Prostate gland (tissue), 2 donors: ENCODE measurements around the gene LBH. TPM values are rescaled to one million over a fixed set of nuclear protein-coding genes. Genes with fewer than 3 reads are reported as not detected.
A peak's percentile ranks its signal among the peaks of the same experiment; 100 is the strongest.

Experiments
- DNase-seq: peaks from one replicate; pipeline ENCODE4 v3.0.0-alpha.2; 2019; ENCODE audit warnings: low spot score
- H3K27ac ChIP-seq, 2 donors: fragments of 200-600 bp; sonication (generic); 2 replicates each; pipeline ENCODE4 v1.5.1; 2017 to 2019
- H3K27me3 ChIP-seq: fragments of 200-600 bp; sonication (generic); replicated peaks from 2 replicates; pipeline ENCODE4 v1.5.1; 2019; ENCODE audit not compliant: insufficient read depth
- H3K36me3 ChIP-seq, 2 donors: fragments of 200-600 bp; sonication (generic); 1 replicate in 1 of 2; 2 replicates in 1 of 2; pipeline versions ENCODE4 v1.5.1 to v1.8.1; 2017 to 2019
- H3K4me1 ChIP-seq: fragments of 200-600 bp; sonication (generic); replicated peaks from 2 replicates; pipeline ENCODE4 v1.5.1; 2019
- H3K4me3 ChIP-seq, 2 donors: fragments of 200-600 bp; sonication (generic); 2 replicates each; pipeline ENCODE4 v1.5.1; 2017 to 2019
- H3K9me3 ChIP-seq: fragments of 200-600 bp; sonication (generic); 2 replicates; pipeline ENCODE4 v1.5.1; 2017
- CTCF ChIP-seq, 4 experiments: fragments of 200-600 bp in 2 of 4; fragments of 450-650 bp in 2 of 4; sonication (generic) in 2 of 4; IDR thresholded peaks; 1 replicate in 3 of 4; 2 replicates in 1 of 4; pipeline ENCODE4 v1.5.1; 2016 to 2019; ENCODE audit warnings: antibody characterized with exemption in 4 of 4, mild to moderate bottlenecking in 2 of 4, moderate library complexity in 2 of 4
- POLR2A ChIP-seq: fragments of 450-650 bp; IDR thresholded peaks from one replicate; pipeline ENCODE4 v1.6.1; 2016; ENCODE audit warnings: antibody characterized with exemption, mild to moderate bottlenecking
- POLR2AphosphoS5 ChIP-seq: sonication (generic); formaldehyde crosslinking; IDR thresholded peaks from one replicate; pipeline ENCODE4 v1.6.1; 2017; ENCODE audit warnings: antibody characterized with exemption
- WGBS: methylation state at CpG from one replicate; pipeline ENCODE4 v1.1.5; 2018; 5-methylcytosine and 5-hydroxymethylcytosine counted together
- intact Hi-C: fragments of 100-400 bp; cut with DNase I; formaldehyde crosslinking; loops from one replicate; pipeline ENCODE4 v1.14.2; 2022
- total RNA-seq, 2 donors: library from RNA; depleted of rRNA; stranded (reverse); fragments of >200 nt; gene quantifications; one replicate each; pipeline ENCODE4 v1.1.0, GENCODE V29; 2016

The LBH gene
- total RNA-seq, 2 donors from 2014 or later, result 33.3 to 41.8 TPM

- Histone ChIP-seq H3K36me3 (no peaks in the 10 kb centered on the region), H3K4me1 (no peaks in the 10 kb centered on the region), H3K4me3 (no peak overlapping the region), H3K9me3 (no peaks in the 10 kb centered on the region), H3K27me3 (no peaks in the 10 kb centered on the region), H3K27ac (no peak overlapping the region)
- DNase-seq, result no peak
- TF ChIP-seq POLR2A, result no peak
- no peak for TF ChIP-seq CTCF (IDR thresholded peaks at IDR 0.05)
- TF ChIP-seq POLR2AphosphoS5, result no peak
- intact Hi-C loops, result loop anchor here (5.0 kb wide), 1 partner anchor 38 kb away; no protein-coding TSS in a partner anchor
- WGBS, result 90% methylated on average over 1 of the region's 1 CpG
Observed at GRCh38 chr2:30205456-30205855, 25.9 kb upstream of the LBH start.

GRCh38 chr2:30206461-30207430 lies 24.6 kb upstream of the LBH start:
- no peak for DNase-seq
- intact Hi-C loops, result loop anchor here (5.0 kb wide), 1 partner anchor 39 kb away; no protein-coding TSS in a partner anchor
- H3K36me3 ChIP-seq, result no peaks in the 10 kb centered on the region
- no peaks in the 10 kb centered on the region for H3K4me1 ChIP-seq
- TF ChIP-seq CTCF (IDR thresholded peaks at IDR 0.05) (no peak), POLR2A (no peak), POLR2AphosphoS5 (no peak)
- H3K9me3 ChIP-seq, result no peaks in the 10 kb centered on the region
- H3K4me3 ChIP-seq, result no peak overlapping the region
- WGBS, result 82% methylated on average over 9 of the region's 9 CpGs
- no peaks in the 10 kb centered on the region for H3K27me3 ChIP-seq
- no peak overlapping the region for H3K27ac ChIP-seq

- Histone ChIP-seq H3K9me3 (no peaks in the 10 kb centered on the region), H3K4me3 (no peak overlapping the region), H3K4me1 (no peaks in the 10 kb centered on the region), H3K27me3 (no peaks in the 10 kb centered on the region), H3K36me3 (no peaks in the 10 kb centered on the region), H3K27ac (no peak overlapping the region)
- intact Hi-C loops, result loop anchor here (2.0 to 5.0 kb wide), 2 partner anchors 41 to 498 kb away; no protein-coding TSS in a partner anchor
- 2% methylated on average over 2 of the region's 2 CpGs for WGBS
- peak; percentile 61 for TF ChIP-seq POLR2AphosphoS5
- TF ChIP-seq CTCF (IDR thresholded peaks at IDR 0.05), result peak; percentile 76 to 92 (median 90)
- TF ChIP-seq POLR2A, result no peak
- DNase-seq, result peak; percentile 62
Observed at GRCh38 chr2:30208453-30208852, 22.9 kb upstream of the LBH start.

GRCh38 chr2:30209227-30209626 lies 22.1 kb upstream of the LBH start:
- intact Hi-C loops, result loop anchor here (2.0 to 5.0 kb wide), 2 partner anchors 42 to 498 kb away; no protein-coding TSS in a partner anchor
- no peak for DNase-seq
- no peaks in the 10 kb centered on the region for H3K27me3 ChIP-seq
- TF ChIP-seq CTCF (IDR thresholded peaks at IDR 0.05), result no peak
- no peak for TF ChIP-seq POLR2A
- no peak for TF ChIP-seq POLR2AphosphoS5
- H3K27ac ChIP-seq, result no peak overlapping the region
- no peaks in the 10 kb centered on the region for H3K9me3 ChIP-seq
- H3K4me1 ChIP-seq, result no peaks in the 10 kb centered on the region
- no peak overlapping the region for H3K4me3 ChIP-seq
- 95% methylated on average over 2 of the region's 2 CpGs for WGBS
- H3K36me3 ChIP-seq, result no peaks in the 10 kb centered on the region
